PFSK-1 (cell line): ENCODE measurements around the gene GSE1.
A peak's percentile ranks its signal among the peaks of the same experiment; 100 is the strongest.

Source experiments
- FOXP2 ChIP-seq: optimal IDR thresholded peaks from 2 replicates; pipeline ENCODE3; 2011; ENCODE audit warnings: borderline replicate concordance, control low read depth, inconsistent platforms; ENCODE audit not compliant: insufficient read depth; ENCODE audit errors: extremely low read length, extremely low read depth
- POLR2AphosphoS5 ChIP-seq: IDR thresholded peaks from 2 replicates; pipeline ENCODE4 v1.6.1; 2012; ENCODE audit warnings: low read depth, mild to moderate bottlenecking, control low read depth, low read length, moderate library complexity
- REST ChIP-seq, 2 experiments: IDR thresholded peaks; 2 replicates each; pipeline versions ENCODE4 v1.6.1 to v1.8.0; 2011 to 2012; ENCODE audit warnings: low read depth in 2 of 2, low read length in 2 of 2, control low read depth in 1 of 2, inconsistent platforms in 1 of 2, mild to moderate bottlenecking in 1 of 2, moderate library complexity in 1 of 2; ENCODE audit not compliant: insufficient read depth in 1 of 2
- SIN3A ChIP-seq: IDR thresholded peaks from 2 replicates; pipeline ENCODE4 v1.6.1; 2012; ENCODE audit warnings: mild to moderate bottlenecking, low read length, moderate library complexity, borderline replicate concordance; ENCODE audit not compliant: insufficient read depth
- TAF1 ChIP-seq: IDR thresholded peaks from 2 replicates; pipeline ENCODE4 v1.6.1; 2012; ENCODE audit warnings: low read length, control low read depth, borderline replicate concordance; ENCODE audit not compliant: insufficient read depth

GSE1 gene

GRCh38 chr16:85601272-85601639, 11.9 kb upstream of the GSE1 start:
- TF ChIP-seq REST (IDR thresholded peaks at IDR 0.05; ENCODE audit: insufficient read depth in 1 of 2, low read depth in 2 of 2, low read length in 2 of 2) (no peak), SIN3A (no peak), FOXP2 (no peak), TAF1 (no peak), POLR2AphosphoS5 (no peak)

GRCh38 chr16:85601730-85602401, 11.3 kb upstream of the GSE1 start:
- TF ChIP-seq TAF1, result no peak
- no peak for TF ChIP-seq POLR2AphosphoS5
- no peak for TF ChIP-seq SIN3A
- no peak for TF ChIP-seq FOXP2
- no peak for TF ChIP-seq REST (IDR thresholded peaks at IDR 0.05; ENCODE audit: insufficient read depth in 1 of 2, low read depth in 2 of 2, low read length in 2 of 2)

- TF ChIP-seq SIN3A, result no peak
- no peak for TF ChIP-seq TAF1
- peak; percentile 28 for TF ChIP-seq FOXP2
- no peak for TF ChIP-seq POLR2AphosphoS5
- no peak for TF ChIP-seq REST (IDR thresholded peaks at IDR 0.05; ENCODE audit: insufficient read depth in 1 of 2, low read depth in 2 of 2, low read length in 2 of 2)
Measured at GRCh38 chr16:85602402-85603202, 10.5 kb upstream of the GSE1 start.

- TF ChIP-seq FOXP2, result no peak
- TF ChIP-seq REST (IDR thresholded peaks at IDR 0.05; ENCODE audit: insufficient read depth in 1 of 2, low read depth in 2 of 2, low read length in 2 of 2), result no peak
Measured at GRCh38 chr16:85603203-85603755, 9.8 kb upstream of the GSE1 start.
